ENCODE data around the gene GPR158. TPM values are rescaled to one million over a fixed set of nuclear protein-coding genes. Genes with fewer than 3 reads are reported as not detected.

Gene GPR158
- total and polyA plus RNA-seq, 2 donors (not counting 1 experiment from before 2014, with no cell fraction given): 0.33 TPM; not detected in 1

GRCh38 chr10:25633542-25633941 lies 458.7 kb downstream of the GPR158 start:
- no peak overlapping the region for H2AFZ ChIP-seq (ENCODE audit: low read length)
- H3K4me1 ChIP-seq (ENCODE audit: control insufficient read depth, extremely low read depth, insufficient read depth, low read length): no peaks in the 10 kb centered on the region
- H3K36me3 ChIP-seq (ENCODE audit: control insufficient read depth, insufficient read depth, low read length): no peaks in the 10 kb centered on the region
- no peaks in the 10 kb centered on the region for H3K27me3 ChIP-seq (ENCODE audit: control insufficient read depth, insufficient read depth, low read length)
- no peak overlapping the region for H3K27ac ChIP-seq (ENCODE audit: insufficient read depth, low read length)
- H3K9me3 ChIP-seq (ENCODE audit: control insufficient read depth, insufficient read depth, low read depth, low read length): no peaks in the 10 kb centered on the region
- no peak overlapping the region for H3K4me3 ChIP-seq (replicated peaks in 1 of 4; ENCODE audit: control extremely low read depth in 1 of 4, insufficient read depth in 1 of 4, low read depth in 3 of 4, low read length in 4 of 4)
- no peak overlapping the region for H3K9ac ChIP-seq (ENCODE audit: insufficient read depth, low read length)
- H3K4me2 ChIP-seq (ENCODE audit: extremely low read depth, insufficient read depth, low read length): no peak overlapping the region
- DNase-seq (ENCODE audit: low read depth in 2 of 2): no peak
- TF ChIP-seq, protein P1, sequence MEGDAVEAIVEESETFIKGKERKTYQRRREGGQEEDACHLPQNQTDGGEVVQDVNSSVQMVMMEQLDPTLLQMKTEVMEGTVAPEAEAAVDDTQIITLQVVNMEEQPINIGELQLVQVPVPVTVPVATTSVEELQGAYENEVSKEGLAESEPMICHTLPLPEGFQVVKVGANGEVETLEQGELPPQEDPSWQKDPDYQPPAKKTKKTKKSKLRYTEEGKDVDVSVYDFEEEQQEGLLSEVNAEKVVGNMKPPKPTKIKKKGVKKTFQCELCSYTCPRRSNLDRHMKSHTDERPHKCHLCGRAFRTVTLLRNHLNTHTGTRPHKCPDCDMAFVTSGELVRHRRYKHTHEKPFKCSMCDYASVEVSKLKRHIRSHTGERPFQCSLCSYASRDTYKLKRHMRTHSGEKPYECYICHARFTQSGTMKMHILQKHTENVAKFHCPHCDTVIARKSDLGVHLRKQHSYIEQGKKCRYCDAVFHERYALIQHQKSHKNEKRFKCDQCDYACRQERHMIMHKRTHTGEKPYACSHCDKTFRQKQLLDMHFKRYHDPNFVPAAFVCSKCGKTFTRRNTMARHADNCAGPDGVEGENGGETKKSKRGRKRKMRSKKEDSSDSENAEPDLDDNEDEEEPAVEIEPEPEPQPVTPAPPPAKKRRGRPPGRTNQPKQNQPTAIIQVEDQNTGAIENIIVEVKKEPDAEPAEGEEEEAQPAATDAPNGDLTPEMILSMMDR (conservative IDR thresholded peaks at IDR 0.05 in 1 of 2, IDR thresholded peaks at IDR 0.05 in 1 of 2; ENCODE audit: low read depth in 1 of 2, low read length in 2 of 2): no peak
- no peak for TF ChIP-seq EZH2 (IDR thresholded peaks at IDR 0.05; ENCODE audit: low read length, missing control alignments)
- H4K20me1 ChIP-seq (ENCODE audit: control insufficient read depth, extremely low read depth, insufficient read depth, low read length): no peaks in the 10 kb centered on the region
- H3K79me2 ChIP-seq (ENCODE audit: control insufficient read depth, insufficient read depth, low read length): no peaks in the 10 kb centered on the region

GRCh38 chr10:25639646-25640045 lies 464.8 kb downstream of the GPR158 start:
- Histone ChIP-seq H4K20me1 (ENCODE audit: control insufficient read depth, extremely low read depth, insufficient read depth, low read length) (no peaks in the 10 kb centered on the region), H3K9ac (ENCODE audit: insufficient read depth, low read length) (no peak overlapping the region), H3K27me3 (ENCODE audit: control insufficient read depth, insufficient read depth, low read length) (no peaks in the 10 kb centered on the region), H3K4me3 (replicated peaks in 1 of 4; ENCODE audit: control extremely low read depth in 1 of 4, insufficient read depth in 1 of 4, low read depth in 3 of 4, low read length in 4 of 4) (no peak overlapping the region), H3K9me3 (ENCODE audit: control insufficient read depth, insufficient read depth, low read depth, low read length) (no peaks in the 10 kb centered on the region), H3K79me2 (ENCODE audit: control insufficient read depth, insufficient read depth, low read length) (no peaks in the 10 kb centered on the region), H2AFZ (ENCODE audit: low read length) (no peak overlapping the region), H3K4me1 (ENCODE audit: control insufficient read depth, extremely low read depth, insufficient read depth, low read length) (no peaks in the 10 kb centered on the region), H3K27ac (ENCODE audit: insufficient read depth, low read length) (no peak overlapping the region), H3K36me3 (ENCODE audit: control insufficient read depth, insufficient read depth, low read length) (no peaks in the 10 kb centered on the region), H3K4me2 (ENCODE audit: extremely low read depth, insufficient read depth, low read length) (no peak overlapping the region)
- TF ChIP-seq EZH2 (IDR thresholded peaks at IDR 0.05; ENCODE audit: low read length, missing control alignments): no peak
- TF ChIP-seq, protein P1 (conservative IDR thresholded peaks at IDR 0.05 in 1 of 2, IDR thresholded peaks at IDR 0.05 in 1 of 2; ENCODE audit: low read depth in 1 of 2, low read length in 2 of 2): no peak
- DNase-seq (ENCODE audit: low read depth in 2 of 2): peak in 1 of 2 donors; percentile 15

GRCh38 chr10:25641595-25641994 lies 466.8 kb downstream of the GPR158 start:
- no peaks in the 10 kb centered on the region for H3K9me3 ChIP-seq (ENCODE audit: control insufficient read depth, insufficient read depth, low read depth, low read length)
- no peaks in the 10 kb centered on the region for H3K79me2 ChIP-seq (ENCODE audit: control insufficient read depth, insufficient read depth, low read length)
- H3K27me3 ChIP-seq (ENCODE audit: control insufficient read depth, insufficient read depth, low read length): no peaks in the 10 kb centered on the region
- H3K4me3 ChIP-seq (replicated peaks in 1 of 4; ENCODE audit: control extremely low read depth in 1 of 4, insufficient read depth in 1 of 4, low read depth in 3 of 4, low read length in 4 of 4): no peak overlapping the region
- H3K4me1 ChIP-seq (ENCODE audit: control insufficient read depth, extremely low read depth, insufficient read depth, low read length): no peaks in the 10 kb centered on the region
- H3K4me2 ChIP-seq (ENCODE audit: extremely low read depth, insufficient read depth, low read length): no peak overlapping the region
- H3K27ac ChIP-seq (ENCODE audit: insufficient read depth, low read length): no peak overlapping the region
- TF ChIP-seq EZH2 (IDR thresholded peaks at IDR 0.05; ENCODE audit: low read length, missing control alignments): no peak
- TF ChIP-seq, protein P1 (conservative IDR thresholded peaks at IDR 0.05 in 1 of 2, IDR thresholded peaks at IDR 0.05 in 1 of 2; ENCODE audit: low read depth in 1 of 2, low read length in 2 of 2): no peak
- H2AFZ ChIP-seq (ENCODE audit: low read length): no peak overlapping the region
- peak in 1 of 2 donors; percentile 8 for DNase-seq (ENCODE audit: low read depth in 2 of 2)
- no peaks in the 10 kb centered on the region for H4K20me1 ChIP-seq (ENCODE audit: control insufficient read depth, extremely low read depth, insufficient read depth, low read length)
- no peak overlapping the region for H3K9ac ChIP-seq (ENCODE audit: insufficient read depth, low read length)
- no peaks in the 10 kb centered on the region for H3K36me3 ChIP-seq (ENCODE audit: control insufficient read depth, insufficient read depth, low read length)

Measured in fibroblast of lung (primary cell).